A549 (cell line): Measurements from ENCODE around the gene ZMAT3.

Experiments
- CBX2 ChIP-seq: fragments of 200-600 bp; sonication (generic); IDR thresholded peaks from 2 replicates; pipeline ENCODE4 v1.6.1; 2016; ENCODE audit warnings: low read depth, mild to moderate bottlenecking, borderline replicate concordance
- CTCF ChIP-seq: fragments of >200 bp; sonication (Bioruptor Twin); formaldehyde crosslinking; IDR thresholded peaks from 3 replicates; pipeline ENCODE4 v1.5.1; 2016
- FOSB ChIP-seq: fragments of 250-450 bp; sonication (Bioruptor Pico); IDR thresholded peaks from 2 replicates; pipeline ENCODE4 v1.5.0; 2020; ENCODE audit warnings: mild to moderate bottlenecking, moderate library complexity
- HMGXB4 ChIP-seq: fragments of 250-450 bp; sonication (Bioruptor Pico); IDR thresholded peaks from 2 replicates; pipeline ENCODE4 v1.5.0; 2021; ENCODE audit warnings: mild to moderate bottlenecking, moderate library complexity, borderline replicate concordance
- KDM1A ChIP-seq: fragments of 200-600 bp; sonication (generic); IDR thresholded peaks from 2 replicates; pipeline ENCODE4 v1.6.1; 2016; ENCODE audit warnings: low read depth, mild to moderate bottlenecking
- KDM5A ChIP-seq: fragments of 200-600 bp; sonication (generic); IDR thresholded peaks from 2 replicates; pipeline ENCODE4 v1.6.1; 2016; ENCODE audit warnings: antibody characterized with exemption, mild to moderate bottlenecking
- MAFK ChIP-seq: fragments of 450-650 bp; IDR thresholded peaks from 2 replicates; pipeline ENCODE4 v1.6.1; 2014; ENCODE audit not compliant: partially characterized antibody
- MAX ChIP-seq: IDR thresholded peaks from 2 replicates; pipeline ENCODE4 v1.6.1; 2012
- POLR2A ChIP-seq: IDR thresholded peaks from 2 replicates; pipeline ENCODE4 v1.6.1; 2012; ENCODE audit warnings: mild to moderate bottlenecking, low read length
- POLR2AphosphoS2 ChIP-seq: conservative IDR thresholded peaks from 2 replicates; pipeline ENCODE4 v1.6.1; 2012; ENCODE audit warnings: low read length, improper control_type of control experiment, inconsistent platforms
- RCOR1 ChIP-seq: fragments of 150-350 bp; IDR thresholded peaks from 2 replicates; pipeline ENCODE4 v1.6.1; 2014; ENCODE audit warnings: antibody characterized with exemption, low read length, low read depth
- RFX5 ChIP-seq: fragments of 450-650 bp; IDR thresholded peaks from 2 replicates; pipeline ENCODE4 v1.7.1; 2014; ENCODE audit warnings: antibody characterized with exemption, mild to moderate bottlenecking, moderate library complexity
- SMC3 ChIP-seq: fragments of >200 bp; sonication (Bioruptor Twin); formaldehyde crosslinking; IDR thresholded peaks from 3 replicates; pipeline ENCODE4 v1.6.1; 2018; ENCODE audit warnings: inconsistent platforms

- TF ChIP-seq CBX2 (no peak), MAFK (no peak), RFX5 (no peak), FOSB (CRISPR knock-in tag) (no peak), CTCF (no peak), SMC3 (no peak), MAX (no peak), POLR2A (no peak), KDM5A (no peak), POLR2AphosphoS2 (no peak), RCOR1 (no peak), HMGXB4 (no peak), KDM1A (no peak)
Measured at GRCh38 chr3:179072100-179072438, 460 bp upstream of the ZMAT3 start.
